HG03460 (cell line): ENCODE measurements around the gene METRNL.
"Not testable (repeated sequence)": the region's sequence is repeated elsewhere in the genome, so short reads cannot be mapped to it uniquely, and the experiment has no call there.

Experiments used
- ATAC-seq: cut with Tn5 transposase; IDR thresholded peaks from one replicate; pipeline ENCODE4 v1.9.1; 2021; ENCODE audit not compliant: unreplicated experiment

The METRNL gene

GRCh38 chr17:83134456-83134855, 55.0 kb downstream of the METRNL start:
- ATAC-seq: not testable (repeated sequence)

GRCh38 chr17:83135692-83136091, 56.3 kb downstream of the METRNL start:
- no peak for ATAC-seq

DNA sequence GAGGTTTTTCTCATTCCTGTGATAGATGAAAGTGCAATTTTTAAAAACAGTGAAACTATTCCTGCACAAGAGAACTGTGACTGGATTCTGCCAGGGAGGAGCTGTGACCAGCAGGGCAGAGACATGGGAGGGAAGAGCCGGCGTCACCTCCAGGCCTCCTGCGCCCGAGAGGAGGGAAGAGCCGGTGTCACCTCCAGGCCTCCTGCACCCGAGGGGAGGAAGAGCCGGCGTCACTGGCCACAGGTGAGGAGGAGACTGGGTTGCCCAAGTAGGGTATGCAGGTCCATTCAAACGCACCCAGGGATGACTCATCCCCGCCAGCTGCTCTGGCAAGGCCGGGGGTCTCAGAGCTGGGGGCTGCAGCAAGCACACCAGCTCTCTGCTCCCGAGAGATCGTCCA, 56.7 kb downstream of the METRNL start:
- ATAC-seq: no peak

DNA sequence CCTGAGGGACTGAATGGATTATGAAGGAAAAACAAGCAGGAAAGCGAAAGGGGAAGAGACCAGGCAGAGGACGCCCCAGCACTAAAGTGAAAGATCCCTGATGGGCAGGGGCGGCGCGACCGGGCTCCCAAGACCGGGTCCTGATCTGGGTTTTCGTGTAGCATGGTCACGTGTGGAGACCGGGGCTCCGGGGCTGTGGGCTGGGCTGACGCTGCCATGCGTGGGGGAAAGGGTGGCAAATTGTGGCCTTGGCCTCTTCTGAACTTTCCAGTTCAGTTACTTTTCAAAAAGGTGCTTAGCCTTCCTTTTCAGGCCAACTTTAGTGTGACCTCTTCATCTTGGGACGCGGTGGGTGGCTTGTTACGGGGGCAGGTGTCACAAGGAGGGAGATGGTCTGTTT, 57.5 kb downstream of the METRNL start:
- no peak for ATAC-seq

- no peak for ATAC-seq
Observed at GRCh38 chr17:83137523-83137922, 58.1 kb downstream of the METRNL start.

- no peak for ATAC-seq
Observed at GRCh38 chr17:83138820-83139219, 59.4 kb downstream of the METRNL start.

DNA sequence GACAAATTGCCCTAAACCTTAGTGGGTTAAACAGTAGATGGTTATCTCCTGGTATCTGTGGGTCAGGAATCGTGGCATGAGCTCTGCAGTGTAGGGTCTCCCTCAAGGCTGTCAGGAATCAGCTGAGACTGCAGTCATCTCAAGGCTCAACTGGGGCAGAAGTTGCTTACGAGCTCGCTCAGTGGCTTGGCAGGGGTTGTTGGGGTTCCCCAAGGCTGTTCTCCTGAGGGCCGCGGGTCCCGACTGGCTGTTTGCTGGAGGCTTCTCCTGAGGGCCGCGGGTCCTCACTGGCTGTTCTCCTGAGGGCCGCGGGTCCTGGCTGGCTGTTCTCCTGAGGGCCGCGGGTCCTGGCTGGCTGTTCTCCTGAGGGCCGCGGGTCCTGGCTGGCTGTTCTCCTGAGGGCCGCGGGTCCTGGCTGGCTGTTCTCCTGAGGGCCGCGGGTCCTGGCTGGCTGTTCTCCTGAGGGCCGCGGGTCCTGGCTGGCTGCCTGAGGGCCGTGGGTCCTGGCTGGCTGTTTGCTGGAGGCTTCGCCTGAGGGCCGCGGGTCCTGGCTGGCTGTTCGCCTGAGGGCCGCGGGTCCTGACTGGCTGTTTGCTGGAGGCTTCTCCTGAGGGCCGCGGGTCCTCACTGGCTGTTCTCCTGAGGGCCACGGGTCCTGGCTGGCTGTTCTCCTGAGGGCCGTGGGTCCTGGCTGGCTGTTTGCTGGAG, 60.3 kb downstream of the METRNL start:
- not testable (repeated sequence) for ATAC-seq

GRCh38 chr17:83140249-83140566, 60.8 kb downstream of the METRNL start:
- ATAC-seq: not testable (repeated sequence)

GRCh38 chr17:83142619-83143018, 63.2 kb downstream of the METRNL start:
- ATAC-seq: no peak

GRCh38 chr17:83143817-83144231, 64.4 kb downstream of the METRNL start:
- ATAC-seq: no peak
